ENCODE results near the gene DNAJC22. TPM values are rescaled to one million over a fixed set of nuclear protein-coding genes. Genes with fewer than 3 reads are reported as not detected.
A peak's percentile ranks its signal among the peaks of the same experiment; 100 is the strongest.
"Not testable (repeated sequence)": the region's sequence is repeated elsewhere in the genome, so short reads cannot be mapped to it uniquely, and the experiment has no call there.

Gene DNAJC22
- total and polyA plus RNA-seq, 12 donors: 0.01 to 0.59 (median 0.25) TPM; not detected in 4

GRCh38 chr12:49375406-49375805, 28.7 kb downstream of the DNAJC22 start:
- Histone ChIP-seq H3K9me3 (no peaks in the 10 kb centered on the region), H3K4me3 (no peak overlapping the region), H3K27me3 (no peaks in the 10 kb centered on the region), H3K27ac (no peak overlapping the region), H3K4me1 (peaks cover 0 to 2% (median under 1%) of the 10 kb centered on the region in 9 donors), H3K36me3 (peaks cover 0 to 6% (median 0%) of the 10 kb centered on the region in 9 donors)
- TF ChIP-seq CTCF (IDR thresholded peaks at IDR 0.05): no peak
- no peak for DNase-seq
- WGBS, 2 donors: 93 to 95% methylated on average over 1 of the region's 1 CpG
- intact Hi-C loops (cut with DNase I): no loop called here
- no peak for ATAC-seq

GRCh38 chr12:49377386-49377785, 30.7 kb downstream of the DNAJC22 start:
- no peak for ATAC-seq

GRCh38 chr12:49380184-49380583, 33.5 kb downstream of the DNAJC22 start:
- WGBS, 2 donors: 89 to 99% methylated on average over 9 of the region's 9 CpGs
- DNase-seq; H3K27me3 ChIP-seq; ATAC-seq; intact Hi-C loops (cut with DNase I); H3K36me3 ChIP-seq; H3K27ac ChIP-seq; H3K4me1 ChIP-seq; H3K4me3 ChIP-seq; H3K9me3 ChIP-seq: not testable (repeated sequence)

More at GRCh38 chr12:49377386-49377785, 30.7 kb downstream of the DNAJC22 start:
- H3K9me3 ChIP-seq: no peaks in the 10 kb centered on the region
- 85 to 90% methylated on average over 2 of the region's 2 CpGs for WGBS, 2 donors
- intact Hi-C loops (cut with DNase I): no loop called here
- no peaks in the 10 kb centered on the region for H3K27me3 ChIP-seq
- H3K4me1 ChIP-seq: no peaks in the 10 kb centered on the region
- DNase-seq: no peak
- H3K27ac ChIP-seq: no peak overlapping the region
- H3K36me3 ChIP-seq: peaks cover 0 to 6% (median 0%) of the 10 kb centered on the region in 9 donors
- H3K4me3 ChIP-seq: no peak overlapping the region
- no peak for TF ChIP-seq CTCF (IDR thresholded peaks at IDR 0.05)

GRCh38 chr12:49388682-49389386, 42.1 kb downstream of the DNAJC22 start:
- WGBS, 2 donors: 74 to 81% methylated on average over 18 of the region's 18 CpGs
- Histone ChIP-seq H3K27me3 (no peaks in the 10 kb centered on the region), H3K36me3 (no peaks in the 10 kb centered on the region), H3K27ac (no peak overlapping the region), H3K4me3 (no peak overlapping the region), H3K9me3 (no peaks in the 10 kb centered on the region), H3K4me1 (no peaks in the 10 kb centered on the region)
- DNase-seq: peak in 1 of 2 donors; percentile 30
- no peak for ATAC-seq
- intact Hi-C loops (cut with DNase I): no loop called here
- peak in 1 of 9 donors; percentile 35 for TF ChIP-seq CTCF (IDR thresholded peaks at IDR 0.05)

- WGBS, 2 donors: 88% methylated on average over 13 of the region's 13 CpGs
- no peak for TF ChIP-seq CTCF (IDR thresholded peaks at IDR 0.05)
Observed at GRCh38 chr12:49389387-49389703, 42.7 kb downstream of the DNAJC22 start.

More at GRCh38 chr12:49389387-49389703, 42.7 kb downstream of the DNAJC22 start:
- no peaks in the 10 kb centered on the region for H3K4me1 ChIP-seq
- DNase-seq (no peak), ATAC-seq (no peak)
- no peaks in the 10 kb centered on the region for H3K36me3 ChIP-seq
- no peaks in the 10 kb centered on the region for H3K9me3 ChIP-seq
- H3K27ac ChIP-seq: no peak overlapping the region
- H3K27me3 ChIP-seq: no peaks in the 10 kb centered on the region
- no peak overlapping the region for H3K4me3 ChIP-seq
- intact Hi-C loops (cut with DNase I): no loop called here

Data from heart right ventricle (tissue), 16 donors.